ENCODE results near the gene MBNL1.

The MBNL1 gene

GRCh38 chr3:152260026-152260425 lies 8.7 kb upstream of the MBNL1 start:
- no peak overlapping the region for H3K4me2 ChIP-seq (ENCODE audit: low read depth, low read length)
- no peak overlapping the region for H3K27ac ChIP-seq (ENCODE audit: low read length)
- no peaks in the 10 kb centered on the region for H3K36me3 ChIP-seq (replicated peaks; ENCODE audit: insufficient read depth, low read length)
- no peaks in the 10 kb centered on the region for H3K9me3 ChIP-seq (replicated peaks; ENCODE audit: insufficient read depth, low read length)
- no peaks in the 10 kb centered on the region for H3K4me1 ChIP-seq (ENCODE audit: low read length)
- DNase-seq: no peak
- H3F3A ChIP-seq (ENCODE audit: insufficient read depth, low read length): no peaks in the 10 kb centered on the region
- no peaks in the 10 kb centered on the region for H3K79me2 ChIP-seq (ENCODE audit: low read length)
- TF ChIP-seq EZH2phosphoT487 (IDR thresholded peaks at IDR 0.05; ENCODE audit: low read length): no peak
- no peak overlapping the region for H2AFZ ChIP-seq (ENCODE audit: low read length)
- no peaks in the 10 kb centered on the region for H3K27me3 ChIP-seq (replicated peaks; ENCODE audit: insufficient read depth, low read length)
- H4K20me1 ChIP-seq (ENCODE audit: insufficient read depth, low read length): no peaks in the 10 kb centered on the region
- H3K9ac ChIP-seq (ENCODE audit: low read length): no peak overlapping the region
- H3K4me3 ChIP-seq (ENCODE audit: low read length): no peak overlapping the region
- no peaks in the 10 kb centered on the region for H3K9me2 ChIP-seq (replicated peaks; ENCODE audit: insufficient read depth, low read length)

GRCh38 chr3:152260529-152260928 lies 8.2 kb upstream of the MBNL1 start:
- no peaks in the 10 kb centered on the region for H3K79me2 ChIP-seq (ENCODE audit: low read length)

DNA sequence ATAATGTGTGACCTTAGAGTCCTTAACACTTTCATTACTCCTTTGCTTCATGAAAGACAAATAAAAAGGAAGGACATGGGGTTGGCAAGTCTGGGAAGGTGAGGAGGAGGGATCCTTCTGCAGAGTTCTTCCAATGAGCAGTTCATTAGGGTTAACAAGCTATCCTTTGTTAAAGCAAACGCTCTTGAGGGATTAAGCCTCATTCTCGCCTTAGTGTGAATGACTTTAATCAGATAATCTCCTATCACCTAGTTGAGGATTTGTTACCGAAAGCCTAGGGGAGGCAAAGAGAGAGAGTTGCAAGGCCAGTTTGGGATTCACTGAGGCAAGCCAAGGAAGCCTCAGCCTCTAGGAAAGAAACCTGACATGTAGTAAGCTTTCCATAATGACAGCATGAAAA lies 7.4 kb upstream of the MBNL1 start:
- Histone ChIP-seq H3F3A (ENCODE audit: insufficient read depth, low read length) (no peaks in the 10 kb centered on the region), H2AFZ (ENCODE audit: low read length) (no peak overlapping the region), H3K4me2 (ENCODE audit: low read depth, low read length) (no peak overlapping the region), H3K9ac (ENCODE audit: low read length) (no peak overlapping the region), H3K4me1 (ENCODE audit: low read length) (no peaks in the 10 kb centered on the region), H3K27ac (ENCODE audit: low read length) (no peak overlapping the region), H3K4me3 (ENCODE audit: low read length) (no peak overlapping the region), H3K27me3 (replicated peaks; ENCODE audit: insufficient read depth, low read length) (no peaks in the 10 kb centered on the region), H3K9me3 (replicated peaks; ENCODE audit: insufficient read depth, low read length) (no peaks in the 10 kb centered on the region), H3K9me2 (replicated peaks; ENCODE audit: insufficient read depth, low read length) (no peaks in the 10 kb centered on the region), H3K36me3 (replicated peaks; ENCODE audit: insufficient read depth, low read length) (no peaks in the 10 kb centered on the region), H3K79me2 (ENCODE audit: low read length) (no peaks in the 10 kb centered on the region), H4K20me1 (ENCODE audit: insufficient read depth, low read length) (no peaks in the 10 kb centered on the region)
- TF ChIP-seq, protein P1, sequence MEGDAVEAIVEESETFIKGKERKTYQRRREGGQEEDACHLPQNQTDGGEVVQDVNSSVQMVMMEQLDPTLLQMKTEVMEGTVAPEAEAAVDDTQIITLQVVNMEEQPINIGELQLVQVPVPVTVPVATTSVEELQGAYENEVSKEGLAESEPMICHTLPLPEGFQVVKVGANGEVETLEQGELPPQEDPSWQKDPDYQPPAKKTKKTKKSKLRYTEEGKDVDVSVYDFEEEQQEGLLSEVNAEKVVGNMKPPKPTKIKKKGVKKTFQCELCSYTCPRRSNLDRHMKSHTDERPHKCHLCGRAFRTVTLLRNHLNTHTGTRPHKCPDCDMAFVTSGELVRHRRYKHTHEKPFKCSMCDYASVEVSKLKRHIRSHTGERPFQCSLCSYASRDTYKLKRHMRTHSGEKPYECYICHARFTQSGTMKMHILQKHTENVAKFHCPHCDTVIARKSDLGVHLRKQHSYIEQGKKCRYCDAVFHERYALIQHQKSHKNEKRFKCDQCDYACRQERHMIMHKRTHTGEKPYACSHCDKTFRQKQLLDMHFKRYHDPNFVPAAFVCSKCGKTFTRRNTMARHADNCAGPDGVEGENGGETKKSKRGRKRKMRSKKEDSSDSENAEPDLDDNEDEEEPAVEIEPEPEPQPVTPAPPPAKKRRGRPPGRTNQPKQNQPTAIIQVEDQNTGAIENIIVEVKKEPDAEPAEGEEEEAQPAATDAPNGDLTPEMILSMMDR (IDR thresholded peaks at IDR 0.05; ENCODE audit: low read length): no peak
- TF ChIP-seq EZH2phosphoT487 (IDR thresholded peaks at IDR 0.05; ENCODE audit: low read length): no peak
- no peak for TF ChIP-seq EZH2 (optimal IDR thresholded peaks at IDR 0.05; ENCODE audit: low read depth, low read length)
- DNase-seq: no peak

More at GRCh38 chr3:152260529-152260928, 8.2 kb upstream of the MBNL1 start:
- no peak for DNase-seq
- H3K27me3 ChIP-seq (replicated peaks; ENCODE audit: insufficient read depth, low read length): no peaks in the 10 kb centered on the region
- no peak overlapping the region for H3K4me2 ChIP-seq (ENCODE audit: low read depth, low read length)
- H3K9me3 ChIP-seq (replicated peaks; ENCODE audit: insufficient read depth, low read length): no peaks in the 10 kb centered on the region
- H3F3A ChIP-seq (ENCODE audit: insufficient read depth, low read length): no peaks in the 10 kb centered on the region
- no peaks in the 10 kb centered on the region for H4K20me1 ChIP-seq (ENCODE audit: insufficient read depth, low read length)
- no peak overlapping the region for H3K9ac ChIP-seq (ENCODE audit: low read length)
- H3K27ac ChIP-seq (ENCODE audit: low read length): no peak overlapping the region
- no peak overlapping the region for H3K4me3 ChIP-seq (ENCODE audit: low read length)
- no peak overlapping the region for H2AFZ ChIP-seq (ENCODE audit: low read length)
- H3K9me2 ChIP-seq (replicated peaks; ENCODE audit: insufficient read depth, low read length): no peaks in the 10 kb centered on the region
- TF ChIP-seq, protein P1 (IDR thresholded peaks at IDR 0.05; ENCODE audit: low read length): no peak
- TF ChIP-seq EZH2phosphoT487 (IDR thresholded peaks at IDR 0.05; ENCODE audit: low read length) (no peak), EZH2 (optimal IDR thresholded peaks at IDR 0.05; ENCODE audit: low read depth, low read length) (no peak)
- no peaks in the 10 kb centered on the region for H3K4me1 ChIP-seq (ENCODE audit: low read length)
- H3K36me3 ChIP-seq (replicated peaks; ENCODE audit: insufficient read depth, low read length): no peaks in the 10 kb centered on the region

DNA sequence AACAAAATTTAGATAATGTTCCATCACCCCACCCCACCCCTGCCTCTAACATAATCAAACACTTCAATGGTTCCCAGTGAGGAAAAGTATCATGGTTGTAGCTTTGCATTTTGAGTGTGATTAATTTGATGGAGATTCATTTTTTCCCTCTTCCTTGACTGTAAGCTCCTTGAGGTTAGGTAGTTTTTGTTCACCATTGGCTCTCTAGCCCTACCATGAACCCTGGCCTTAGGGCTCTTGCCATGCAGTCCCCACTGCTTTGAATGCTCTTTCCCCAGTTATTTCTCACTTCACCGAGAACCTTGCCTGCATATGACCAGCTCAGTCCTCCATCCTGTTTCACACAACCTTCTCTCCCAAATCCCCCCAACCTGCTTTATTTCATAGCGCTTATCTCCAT lies 5.0 kb upstream of the MBNL1 start:
- Histone ChIP-seq H3K4me3 (ENCODE audit: low read length) (no peak overlapping the region), H3K27me3 (replicated peaks; ENCODE audit: insufficient read depth, low read length) (no peaks in the 10 kb centered on the region), H3K79me2 (ENCODE audit: low read length) (peaks cover 18% of the 10 kb centered on the region), H3F3A (ENCODE audit: insufficient read depth, low read length) (peaks cover 9% of the 10 kb centered on the region), H3K4me1 (ENCODE audit: low read length) (peaks cover 12% of the 10 kb centered on the region), H3K9me2 (replicated peaks; ENCODE audit: insufficient read depth, low read length) (no peaks in the 10 kb centered on the region), H4K20me1 (ENCODE audit: insufficient read depth, low read length) (no peaks in the 10 kb centered on the region), H3K27ac (ENCODE audit: low read length) (no peak overlapping the region), H3K4me2 (ENCODE audit: low read depth, low read length) (no peak overlapping the region), H3K36me3 (replicated peaks; ENCODE audit: insufficient read depth, low read length) (no peaks in the 10 kb centered on the region), H3K9me3 (replicated peaks; ENCODE audit: insufficient read depth, low read length) (no peaks in the 10 kb centered on the region), H2AFZ (ENCODE audit: low read length) (no peak overlapping the region), H3K9ac (ENCODE audit: low read length) (no peak overlapping the region)
- no peak for DNase-seq
- TF ChIP-seq EZH2phosphoT487 (IDR thresholded peaks at IDR 0.05; ENCODE audit: low read length) (no peak), EZH2 (optimal IDR thresholded peaks at IDR 0.05; ENCODE audit: low read depth, low read length) (no peak)
- TF ChIP-seq, protein P1 (IDR thresholded peaks at IDR 0.05; ENCODE audit: low read length): no peak
